SK-N-SH (cell line): Measurements from ENCODE around the gene SSBP2. TPM values are rescaled to one million over a fixed set of nuclear protein-coding genes. Genes with fewer than 3 reads are reported as not detected.

ENCODE experiments used
- CTCF ChIA-PET: fragments of 300-600, 350-600 bp; formaldehyde crosslinking; extraction: SDS; loops from one replicate; lab custom pipeline; 2021; lab: Yijun Ruan, JAX
- POLR2A ChIA-PET: fragments of 350-600 bp; sonication (Branson Sonifier 250); formaldehyde crosslinking; extraction: SDS; loops from one replicate; lab custom pipeline; 2020; ENCODE audit warnings: antibody characterized with exemption, inconsistent platforms; lab: Yijun Ruan, JAX
- DNase-seq: peaks from one replicate; pipeline ENCODE4 v3.0.0; 2012
- H2AFZ ChIP-seq: fragments of 200-600 bp; sonication (generic); 2 replicates; pipeline ENCODE4 v1.8.1; 2016; ENCODE audit warnings: antibody characterized with exemption, mild to moderate bottlenecking, low read depth
- H3F3A ChIP-seq: fragments of 200-600 bp; sonication (generic); replicated peaks from 2 replicates; pipeline ENCODE3; 2016; ENCODE audit warnings: antibody characterized with exemption, mild to moderate bottlenecking; ENCODE audit not compliant: insufficient read depth
- H3K27ac ChIP-seq, 2 experiments: fragments of 200-500 bp in 1 of 2; fragments of 200-600 bp in 1 of 2; sonication (Bioruptor generic) in 1 of 2; sonication (generic), shearing (Covaris generic) in 1 of 2; 2 replicates each; pipeline versions ENCODE4 v1.5.1 to v1.6.1; 2014 to 2016; ENCODE audit warnings: low read depth in 2 of 2, inconsistent platforms in 1 of 2, low read length in 1 of 2, mild to moderate bottlenecking in 1 of 2, mixed read lengths in 1 of 2
- H3K27me3 ChIP-seq: fragments of 200-600 bp; sonication (generic), shearing (Covaris generic); 2 replicates; pipeline ENCODE4 v1.6.1; 2016; ENCODE audit warnings: mixed run types; ENCODE audit not compliant: insufficient read depth
- H3K36me3 ChIP-seq, 2 experiments: fragments of 200-500 bp in 1 of 2; fragments of 200-600 bp in 1 of 2; sonication (Bioruptor generic) in 1 of 2; sonication (generic) in 1 of 2; replicated peaks in 1 of 2; 2 replicates each; pipeline versions ENCODE3 to v1.5.1; 2014 to 2016; ENCODE audit warnings: low read length in 1 of 2, mild to moderate bottlenecking in 1 of 2; ENCODE audit not compliant: insufficient read depth in 2 of 2, control insufficient read depth in 1 of 2
- H3K4me1 ChIP-seq, 2 experiments: fragments of 200-500 bp in 1 of 2; fragments of 200-600 bp in 1 of 2; sonication (Bioruptor generic) in 1 of 2; sonication (generic), shearing (Covaris generic) in 1 of 2; 2 replicates each; pipeline versions ENCODE4 v1.5.1 to v1.6.1; 2014 to 2016; ENCODE audit warnings: low read depth in 1 of 2, low read length in 1 of 2, mixed run types in 1 of 2; ENCODE audit not compliant: insufficient read depth in 2 of 2, control insufficient read depth in 1 of 2
- H3K4me2 ChIP-seq: fragments of 200-600 bp; sonication (generic), shearing (Covaris generic); 2 replicates; pipeline ENCODE4 v1.6.1; 2017; ENCODE audit warnings: mixed run types
- H3K4me3 ChIP-seq, 2 experiments: fragments of 200-500 bp in 1 of 2; fragments of 200-600 bp in 1 of 2; sonication (Bioruptor generic) in 1 of 2; sonication (generic), shearing (Covaris generic) in 1 of 2; 2 replicates each; pipeline versions ENCODE4 v1.5.1 to v1.8.1; 2014 to 2016; ENCODE audit warnings: low read depth in 2 of 2, inconsistent platforms in 1 of 2, low read length in 1 of 2, mild to moderate bottlenecking in 1 of 2, mixed read lengths in 1 of 2, moderate library complexity in 1 of 2
- H3K79me2 ChIP-seq: fragments of 200-600 bp; sonication (generic); 2 replicates; pipeline ENCODE4 v1.8.1; 2017; ENCODE audit warnings: mild to moderate bottlenecking; ENCODE audit not compliant: insufficient read depth
- H3K9ac ChIP-seq: fragments of 200-600 bp; sonication (generic); 2 replicates; pipeline ENCODE4 v1.6.1; 2017; ENCODE audit warnings: mixed run types
- H3K9me2 ChIP-seq: fragments of 200-600 bp; sonication (generic); 2 replicates; pipeline ENCODE4 v1.6.1; 2017; ENCODE audit warnings: mixed run types
- H3K9me3 ChIP-seq: fragments of 200-600 bp; sonication (generic); 2 replicates; pipeline ENCODE4 v1.6.1; 2017; ENCODE audit warnings: mixed run types, mild to moderate bottlenecking, moderate library complexity
- H4K20me1 ChIP-seq: fragments of 200-600 bp; sonication (generic); 2 replicates; pipeline ENCODE4 v1.6.1; 2017; ENCODE audit warnings: mild to moderate bottlenecking, mixed run types; ENCODE audit not compliant: insufficient read depth
- CTCF ChIP-seq: fragments of 200-600 bp; sonication (generic); IDR thresholded peaks from 2 replicates; pipeline ENCODE4 v1.6.1; 2017; ENCODE audit warnings: antibody characterized with exemption, mild to moderate bottlenecking, moderate library complexity
- EP300 ChIP-seq, 2 experiments: IDR thresholded peaks; 2 replicates each; pipeline versions ENCODE4 v1.4.0 to v1.6.1; 2012; ENCODE audit warnings: borderline replicate concordance in 1 of 2, low read depth in 1 of 2, low read length in 1 of 2
- EZH2phosphoT487 ChIP-seq: fragments of 200-600 bp; sonication (generic); IDR thresholded peaks from 2 replicates; pipeline ENCODE4 v1.6.1; 2017; ENCODE audit warnings: low read depth, mixed run types, mild to moderate bottlenecking, antibody characterized with exemption, moderate library complexity, borderline replicate concordance
- FOXJ3 ChIP-seq: sonication (generic); formaldehyde crosslinking; IDR thresholded peaks from 2 replicates; pipeline ENCODE4 v1.5.1; 2020; ENCODE audit warnings: mild to moderate bottlenecking, missing genetic modification reagents
- FOXM1 ChIP-seq: IDR thresholded peaks from 2 replicates; pipeline ENCODE4 v1.4.0; 2012; ENCODE audit warnings: low read depth, mild to moderate bottlenecking
- GABPA ChIP-seq: IDR thresholded peaks from 2 replicates; pipeline ENCODE4 v1.4.0; 2012; ENCODE audit warnings: low read depth, mild to moderate bottlenecking
- GATA2 ChIP-seq: sonication (generic); formaldehyde crosslinking; IDR thresholded peaks from 2 replicates; pipeline ENCODE4 v1.5.0; 2020; ENCODE audit warnings: mild to moderate bottlenecking, missing genetic modification reagents
- NFIC ChIP-seq: IDR thresholded peaks from 2 replicates; pipeline ENCODE4 v1.4.0; 2012; ENCODE audit warnings: borderline replicate concordance
- RAD21 ChIP-seq: IDR thresholded peaks from 2 replicates; pipeline ENCODE4 v1.6.1; 2012; ENCODE audit warnings: mild to moderate bottlenecking, low read length
- RXRA ChIP-seq: IDR thresholded peaks from 2 replicates; pipeline ENCODE4 v1.4.0; 2012; ENCODE audit warnings: low read depth, mild to moderate bottlenecking, borderline replicate concordance
- SMC3 ChIP-seq: IDR thresholded peaks from 2 replicates; pipeline ENCODE4 v1.6.1; 2012; ENCODE audit warnings: low read depth, low read length, improper control_type of control experiment
- TAF1 ChIP-seq: IDR thresholded peaks from 2 replicates; pipeline ENCODE4 v1.6.1; 2012; ENCODE audit warnings: low read depth, mild to moderate bottlenecking, low read length, moderate library complexity, borderline replicate concordance
- TEAD4 ChIP-seq: IDR thresholded peaks from 2 replicates; pipeline ENCODE4 v1.4.0; 2012; ENCODE audit warnings: mild to moderate bottlenecking, borderline replicate concordance; ENCODE audit not compliant: insufficient read depth
- USF2 ChIP-seq: fragments of 150-350 bp; IDR thresholded peaks from 2 replicates; pipeline ENCODE4 v1.6.1; 2017; ENCODE audit warnings: antibody characterized with exemption, low read length, low read depth, borderline replicate concordance
- WGBS: methylation state at CpG from one replicate; pipeline ENCODE4 v1.1.6; 2017; ENCODE audit warnings: low lambda C conversion rate; 5-methylcytosine and 5-hydroxymethylcytosine counted together
- polyA plus RNA-seq, 3 experiments: library from polyadenylated mRNA; depleted of rRNA; stranded (reverse); fragments of >200 nt; gene quantifications; 2 replicates each; pipeline ENCODE4 v1.2.3, GENCODE V29; 2012

Gene SSBP2
- polyA plus RNA-seq, 1 of the 3 experiments (the other 2 are of a cell fraction) = 35.3 TPM

- ChIA-PET CTCF (no interaction called here), POLR2A (no interaction called here)
- Histone ChIP-seq H3K9me2 (no peaks in the 10 kb centered on the region), H3K79me2 (peaks cover 3% of the 10 kb centered on the region; the same call in 1 of the 2 replicates), H3K9me3 (no peaks in the 10 kb centered on the region), H3K9ac (no peak overlapping the region), H3K36me3 (no peaks in the 10 kb centered on the region), H4K20me1 (peaks cover 16% of the 10 kb centered on the region; the same call in 1 of the 2 replicates), H3F3A (no peaks in the 10 kb centered on the region), H3K4me2 (no peak overlapping the region), H3K27ac (no peak overlapping the region), H3K4me1 (no peaks in the 10 kb centered on the region; a peak in 2 of 4 replicates), H2AFZ (no peak overlapping the region), H3K4me3 (no peak overlapping the region), H3K27me3 (no peaks in the 10 kb centered on the region)
- no peak for DNase-seq
- 99% methylated on average over 3 of the region's 3 CpGs for WGBS
- TF ChIP-seq EZH2phosphoT487 (no peak), RAD21 (no peak), TAF1 (no peak), FOXJ3 (CRISPR knock-in tag) (no peak), EP300 (IDR thresholded peaks at IDR 0.05; ENCODE audit: borderline replicate concordance in 1 of 2, low read depth in 1 of 2, low read length in 1 of 2) (no peak), FOXM1 (no peak), CTCF (no peak), NFIC (no peak)
Observed at GRCh38 chr5:81728301-81728700, 22.6 kb downstream of the SSBP2 start.

- Histone ChIP-seq H3K36me3 (no peaks in the 10 kb centered on the region), H4K20me1 (peaks cover 16% of the 10 kb centered on the region; the same call in 1 of the 2 replicates), H3F3A (no peaks in the 10 kb centered on the region), H3K4me2 (no peak overlapping the region; the same call in 1 of the 2 replicates), H3K9ac (no peak overlapping the region), H3K9me3 (no peaks in the 10 kb centered on the region), H3K9me2 (no peaks in the 10 kb centered on the region), H3K27me3 (no peaks in the 10 kb centered on the region), H2AFZ (no peak overlapping the region), H3K4me1 (no peaks in the 10 kb centered on the region; a peak in 2 of 4 replicates), H3K79me2 (peaks cover 3% of the 10 kb centered on the region; the same call in 1 of the 2 replicates), H3K4me3 (no peak overlapping the region), H3K27ac (no peak overlapping the region)
- DNase-seq = no peak
- ChIA-PET POLR2A (no interaction called here), CTCF (no interaction called here)
- TF ChIP-seq GABPA (no peak), USF2 (no peak), SMC3 (no peak), GATA2 (CRISPR knock-in tag) (no peak), RXRA (no peak), TEAD4 (no peak)
- whole genome bisulfite sequencing = 93% methylated on average over 1 of the region's 1 CpG
Observed at GRCh38 chr5:81726297-81726696, 24.6 kb downstream of the SSBP2 start.
